H1 (cell line): Measurements from ENCODE around the gene GAS7. TPM values are rescaled to one million over a fixed set of nuclear protein-coding genes. Genes with fewer than 3 reads are reported as not detected.

Experiments used
- CTCF ChIA-PET: fragments of 300-600 bp; sonication (Branson Sonifier 250); formaldehyde crosslinking; loops from one replicate; lab custom pipeline; 2021; ENCODE audit not compliant: partially characterized antibody; lab: Charles Lee
- POLR2A ChIA-PET: fragments of 300-600 bp; sonication (Branson Sonifier 250); formaldehyde crosslinking; loops from one replicate; lab custom pipeline; 2021; ENCODE audit warnings: inconsistent platforms; ENCODE audit not compliant: partially characterized antibody; lab: Charles Lee
- DNase-seq, 2 experiments: peaks; one replicate each; pipeline versions ENCODE4 v3.0.0 to v3.0.0-alpha.2; 2010 to 2022; ENCODE audit warnings: low spot score in 2 of 2, low read depth in 1 of 2, mixed read lengths in 1 of 2
- FAIRE-seq: peaks from 2 replicates; lab custom pipeline; 2011; peaks lifted over from hg19 to GRCh38; lab: Jason Lieb, UNC
- H2AFZ ChIP-seq: 2 replicates; pipeline ENCODE4 v1.8.1; 2012; ENCODE audit warnings: low read length, inconsistent platforms
- H2AK5ac ChIP-seq: 2 replicates; pipeline ENCODE4 v1.6.1; 2013; ENCODE audit warnings: low read depth, low read length
- H2BK120ac ChIP-seq: replicated peaks from 2 replicates; pipeline ENCODE3; 2013; ENCODE audit warnings: low read depth, low read length, inconsistent platforms
- H2BK12ac ChIP-seq: 2 replicates; pipeline ENCODE4 v1.6.1; 2013; ENCODE audit warnings: low read depth, low read length
- H2BK15ac ChIP-seq: 2 replicates; pipeline ENCODE4 v1.6.1; 2013; ENCODE audit warnings: low read length
- H2BK20ac ChIP-seq: 2 replicates; pipeline ENCODE4 v1.6.1; 2013; ENCODE audit warnings: low read length
- H2BK5ac ChIP-seq: 2 replicates; pipeline ENCODE4 v1.6.1; 2013; ENCODE audit warnings: low read depth, low read length
- H3K14ac ChIP-seq: 2 replicates; pipeline ENCODE4 v1.6.1; 2013; ENCODE audit warnings: inconsistent platforms; ENCODE audit not compliant: insufficient read length
- H3K18ac ChIP-seq: 2 replicates; pipeline ENCODE4 v1.6.1; 2013; ENCODE audit warnings: low read length; ENCODE audit errors: extremely low read depth
- H3K23ac ChIP-seq: 2 replicates; pipeline ENCODE4 v1.6.1; 2013; ENCODE audit warnings: inconsistent platforms; ENCODE audit not compliant: insufficient read length
- H3K23me2 ChIP-seq: 2 replicates; pipeline ENCODE4 v1.6.1; 2013; ENCODE audit warnings: low read depth, low read length
- H3K27ac ChIP-seq: 2 replicates; pipeline ENCODE4 v1.6.1; 2011; ENCODE audit warnings: low read depth, low read length, inconsistent platforms
- H3K27me3 ChIP-seq, 4 experiments: replicated peaks in 1 of 4; 1 replicate in 1 of 4; 2 replicates in 3 of 4; pipeline versions ENCODE4 v1.6.1 to v1.8.1; 2011 to 2013; ENCODE audit warnings: low read length in 3 of 4, mild to moderate bottlenecking in 3 of 4, inconsistent platforms in 2 of 4, mixed read lengths in 2 of 4, moderate library complexity in 1 of 4; ENCODE audit not compliant: control insufficient read depth in 3 of 4, insufficient read depth in 3 of 4; ENCODE audit errors: extremely low read depth in 1 of 4
- H3K36me3 ChIP-seq, 4 experiments: 2 replicates each; pipeline versions ENCODE4 v1.6.1 to v1.8.1; 2011 to 2013; ENCODE audit warnings: mild to moderate bottlenecking in 4 of 4, low read length in 3 of 4, moderate library complexity in 2 of 4, control low read depth in 1 of 4, inconsistent platforms in 1 of 4; ENCODE audit not compliant: insufficient read depth in 4 of 4, control insufficient read depth in 2 of 4
- H3K4ac ChIP-seq: replicated peaks from 2 replicates; pipeline ENCODE3; 2013; ENCODE audit warnings: low read length, low read depth, mixed read lengths, inconsistent platforms; ENCODE audit not compliant: insufficient read length
- H3K4me1 ChIP-seq, 4 experiments: replicated peaks in 1 of 4; 1 replicate in 1 of 4; 2 replicates in 3 of 4; pipeline versions ENCODE4 v1.6.1 to v1.8.1; 2011 to 2013; ENCODE audit warnings: low read length in 3 of 4, inconsistent platforms in 2 of 4, mixed read lengths in 1 of 4; ENCODE audit not compliant: insufficient read depth in 4 of 4, control insufficient read depth in 3 of 4
- H3K4me2 ChIP-seq, 2 experiments: 2 replicates each; pipeline versions ENCODE4 v1.6.1 to v1.8.1; 2011 to 2013; ENCODE audit warnings: low read depth in 2 of 2, low read length in 2 of 2, control low read depth in 1 of 2, inconsistent platforms in 1 of 2, mild to moderate bottlenecking in 1 of 2; ENCODE audit not compliant: insufficient read depth in 1 of 2
- H3K4me3 ChIP-seq, 4 experiments: fragments of 200-600, 300-600 bp in 1 of 4; sonication (generic), shearing (Covaris generic), sonication (Bioruptor Twin) in 1 of 4; 2 replicates each; pipeline versions ENCODE4 v1.5.1 to v1.8.1; 2011 to 2016; ENCODE audit warnings: low read length in 4 of 4, low read depth in 3 of 4, control low read depth in 2 of 4, inconsistent platforms in 2 of 4, mild to moderate bottlenecking in 2 of 4, mixed read lengths in 1 of 4, moderate library complexity in 1 of 4; ENCODE audit not compliant: insufficient read depth in 2 of 4; ENCODE audit errors: extremely low read depth in 1 of 4
- H3K56ac ChIP-seq: replicated peaks from 2 replicates; pipeline ENCODE3; 2013; ENCODE audit warnings: low read depth, mild to moderate bottlenecking, mixed read lengths, low read length, inconsistent platforms; ENCODE audit not compliant: insufficient read length
- H3K79me1 ChIP-seq: 2 replicates; pipeline ENCODE4 v1.6.1; 2013; ENCODE audit warnings: low read depth, low read length, control low read depth
- H3K79me2 ChIP-seq, 2 experiments: 2 replicates each; pipeline versions ENCODE4 v1.6.1 to v1.8.1; 2012 to 2013; ENCODE audit warnings: low read length in 2 of 2, mild to moderate bottlenecking in 2 of 2, inconsistent platforms in 1 of 2; ENCODE audit not compliant: insufficient read depth in 2 of 2, control insufficient read depth in 1 of 2
- H3K9ac ChIP-seq, 4 experiments: replicated peaks in 1 of 4; 1 replicate in 1 of 4; 2 replicates in 3 of 4; pipeline versions ENCODE4 v1.6.1 to v1.8.1; 2011 to 2013; ENCODE audit warnings: low read depth in 3 of 4, low read length in 3 of 4, control low read depth in 2 of 4, mild to moderate bottlenecking in 2 of 4, moderate library complexity in 2 of 4, inconsistent platforms in 1 of 4; ENCODE audit errors: extremely low read depth in 1 of 4
- H3K9me3 ChIP-seq, 2 experiments: 2 replicates each; pipeline versions ENCODE4 v1.6.1 to v1.8.1; 2012 to 2013; ENCODE audit warnings: mild to moderate bottlenecking in 2 of 2, moderate library complexity in 2 of 2, control low read depth in 1 of 2, inconsistent platforms in 1 of 2, low read depth in 1 of 2, low read length in 1 of 2, mixed read lengths in 1 of 2; ENCODE audit not compliant: insufficient read depth in 2 of 2
- H4K20me1 ChIP-seq, 2 experiments: replicated peaks in 1 of 2; 2 replicates each; pipeline versions ENCODE3 to v1.8.1; 2011 to 2013; ENCODE audit warnings: inconsistent platforms in 2 of 2, low read length in 2 of 2, mild to moderate bottlenecking in 1 of 2; ENCODE audit not compliant: insufficient read depth in 2 of 2, control insufficient read depth in 1 of 2
- H4K5ac ChIP-seq: 2 replicates; pipeline ENCODE4 v1.6.1; 2013; ENCODE audit warnings: low read length, low read depth, mixed read lengths, inconsistent platforms; ENCODE audit not compliant: insufficient read length
- H4K8ac ChIP-seq: 2 replicates; pipeline ENCODE4 v1.8.0; 2013; ENCODE audit warnings: mild to moderate bottlenecking, moderate library complexity, low read length, inconsistent platforms; ENCODE audit not compliant: insufficient read depth; ENCODE audit errors: extremely low read depth
- H4K91ac ChIP-seq: replicated peaks from 2 replicates; pipeline ENCODE3; 2013; ENCODE audit warnings: low read length, mixed read lengths, inconsistent platforms; ENCODE audit not compliant: insufficient read length
- CEBPB ChIP-seq: IDR thresholded peaks from 2 replicates; pipeline ENCODE4 v1.6.1; 2012; ENCODE audit warnings: low read depth, low read length
- CTCF ChIP-seq, 3 experiments: IDR thresholded peaks; 1 replicate in 2 of 3; 2 replicates in 1 of 3; pipeline versions ENCODE4 v1.5.1 to v1.6.1; 2011; ENCODE audit warnings: low read length in 3 of 3, mild to moderate bottlenecking in 3 of 3, inconsistent platforms in 2 of 3, low read depth in 1 of 3, moderate library complexity in 1 of 3; ENCODE audit not compliant: insufficient read depth in 1 of 3; ENCODE audit errors: control extremely low read depth in 1 of 3
- JUND ChIP-seq: IDR thresholded peaks from 2 replicates; pipeline ENCODE4 v1.6.1; 2011; ENCODE audit warnings: mild to moderate bottlenecking, improper control_type of control experiment, low read length
- RNF2 ChIP-seq: fragments of 200-900, 300-1000 bp; sonication (generic); IDR thresholded peaks from 2 replicates; pipeline ENCODE4 v1.7.1; 2016; ENCODE audit warnings: borderline replicate concordance, low read depth, mild to moderate bottlenecking, antibody characterized with exemption, low read length; ENCODE audit not compliant: poor library complexity, severe bottlenecking; ENCODE audit errors: missing control alignments
- SP4 ChIP-seq: IDR thresholded peaks from 2 replicates; pipeline ENCODE4 v1.6.1; 2012; ENCODE audit warnings: low read length, inconsistent platforms
- WGBS, 2 experiments: shearing (Covaris generic) in 1 of 2; methylation state at CpG; one replicate each; pipeline versions ENCODE4 v1.1.6 to v1.1.7; 2013 to 2015; ENCODE audit warnings: low lambda C conversion rate in 2 of 2, mixed read lengths in 2 of 2, inconsistent platforms in 1 of 2, low coverage in 1 of 2, missing lambda C conversion rate in 1 of 2; ENCODE audit not compliant: insufficient replicate concordance in 2 of 2, insufficient coverage in 1 of 2, insufficient read length in 1 of 2; ENCODE audit errors: extremely low coverage in 1 of 2, missing lambda C conversion rate in 1 of 2; 5-methylcytosine and 5-hydroxymethylcytosine counted together
- polyA plus RNA-seq, 7 experiments: library from polyadenylated mRNA; depleted of rRNA in 3 of 7; stranded (reverse) in 5 of 7; unstranded in 2 of 7; fragments of >200 nt in 5 of 7; fragments of 200-250 nt in 2 of 7; gene quantifications; 1 replicate in 5 of 7; 2 replicates in 1 of 7; 4 replicates in 1 of 7; pipeline versions ENCODE4 v1.2.1 to v1.2.3, GENCODE V29; 2011 to 2013; ENCODE audit warnings: missing spikeins in 2 of 7, mixed read lengths in 2 of 7
- total RNA-seq: library from RNA; stranded (reverse); fragmentation: NEBNext Ultra II Directional; extraction: Animal tissue kit (Norgen Biotek cat#: 25700); gene quantifications from 2 replicates; pipeline ENCODE4 v1.2.1, GENCODE V29; 2021

The GAS7 gene
- total and polyA plus RNA-seq, 2 of the 8 experiments (the other 6 are each of a cell fraction or from before 2014, with no cell fraction given): 5.0 to 14.5 TPM

DNA sequence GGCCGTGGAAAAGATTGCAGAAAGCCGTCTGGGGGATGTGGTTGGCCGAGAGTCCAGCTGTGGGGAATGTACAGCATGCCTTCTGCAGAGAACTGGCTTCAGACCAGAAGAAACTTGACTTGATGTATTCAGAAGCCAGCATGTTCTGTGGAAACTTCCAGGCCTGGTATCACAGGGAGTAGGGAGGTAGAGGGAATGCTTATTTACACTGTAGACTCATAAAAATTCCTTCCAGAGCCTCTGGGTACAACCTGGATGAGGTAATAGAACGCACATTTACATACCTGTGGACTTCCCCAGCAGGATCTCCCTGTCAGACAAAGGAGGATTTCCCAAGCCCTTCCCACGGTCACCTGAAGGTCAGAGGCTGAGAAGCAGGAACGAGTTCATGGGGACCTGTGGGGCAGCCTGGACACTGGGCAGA, 11.8 kb upstream of the GAS7 start:
- CTCF ChIA-PET: interaction anchor here (1.0 to 1.8 kb wide), 2 partner anchors 17 to 227 kb away, joined by 4 to 5 read pairs; no protein-coding TSS in a partner anchor
- Histone ChIP-seq H3K4ac (no peak overlapping the region), H3K36me3 (peaks cover 0 to 2% (median 0%) of the 10 kb centered on the region in 4 experiments; a peak in 1 of 8 replicates), H4K91ac (no peak overlapping the region), H3K23me2 (no peaks in the 10 kb centered on the region), H4K20me1 (no peaks in the 10 kb centered on the region), H2AK5ac (no peak overlapping the region), H3K9me3 (peaks cover 4 to 9% of the 10 kb centered on the region in 2 experiments; a peak in 3 of 4 replicates), H2BK15ac (no peak overlapping the region), H3K79me1 (no peaks in the 10 kb centered on the region), H3K4me1 (peaks cover 5 to 16% (median 11%) of the 10 kb centered on the region in 4 experiments), H3K14ac (no peak overlapping the region), H3K27ac (no peak overlapping the region), H3K27me3 (no peaks in the 10 kb centered on the region), H3K79me2 (no peaks in the 10 kb centered on the region), H3K4me2 (peak overlapping the region; percentile 33 to 45; a peak in 3 of 4 replicates), H4K8ac (no peak overlapping the region), H2AFZ (no peak overlapping the region), H2BK120ac (no peak overlapping the region), H2BK12ac (no peak overlapping the region; the same call in 1 of the 2 replicates), H3K9ac (no peak overlapping the region), H2BK5ac (0 out of 2 replicates have a peak overlapping the region, but pooled peaks have one; percentile 7), H3K18ac (peak overlapping the region; percentile 71), H3K23ac (no peak overlapping the region), H3K56ac (no peak overlapping the region), H4K5ac (no peak overlapping the region)
- WGBS, 2 experiments: 55% methylated on average over 6 of the region's 6 CpGs; no CpG with 5 or more reads in 1 of the 2 experiments
- POLR2A ChIA-PET: no interaction called here
- FAIRE-seq (peak; percentile 82), DNase-seq (peak; percentile 31 to 48)
- peak; percentile 70 for TF ChIP-seq CEBPB
- peak; percentile 47; the same call in 1 of the 2 replicates for TF ChIP-seq JUND
- TF ChIP-seq SP4: no peak
- TF ChIP-seq CTCF (IDR thresholded peaks at IDR 0.05; ENCODE audit: control extremely low read depth in 1 of 3, insufficient read depth in 1 of 3, low read depth in 1 of 3, low read length in 3 of 3): no peak
- TF ChIP-seq RNF2: no peak
- TF ChIP-seq, all 59 proteins: peak for 2
- no peak overlapping the region for H3K4me3 ChIP-seq
- H2BK20ac ChIP-seq: no peak overlapping the region; the same call in 1 of the 2 replicates
